ENCODE results near the gene ESRRA. TPM values are rescaled to one million over a fixed set of nuclear protein-coding genes. Genes with fewer than 3 reads are reported as not detected.

The ESRRA gene
- total and polyA plus RNA-seq, 9 of the 15 experiments (the other 6 are each of a cell fraction or from before 2014, with no cell fraction given) = 0.27 to 89.7 (median 23.7) TPM

DNA sequence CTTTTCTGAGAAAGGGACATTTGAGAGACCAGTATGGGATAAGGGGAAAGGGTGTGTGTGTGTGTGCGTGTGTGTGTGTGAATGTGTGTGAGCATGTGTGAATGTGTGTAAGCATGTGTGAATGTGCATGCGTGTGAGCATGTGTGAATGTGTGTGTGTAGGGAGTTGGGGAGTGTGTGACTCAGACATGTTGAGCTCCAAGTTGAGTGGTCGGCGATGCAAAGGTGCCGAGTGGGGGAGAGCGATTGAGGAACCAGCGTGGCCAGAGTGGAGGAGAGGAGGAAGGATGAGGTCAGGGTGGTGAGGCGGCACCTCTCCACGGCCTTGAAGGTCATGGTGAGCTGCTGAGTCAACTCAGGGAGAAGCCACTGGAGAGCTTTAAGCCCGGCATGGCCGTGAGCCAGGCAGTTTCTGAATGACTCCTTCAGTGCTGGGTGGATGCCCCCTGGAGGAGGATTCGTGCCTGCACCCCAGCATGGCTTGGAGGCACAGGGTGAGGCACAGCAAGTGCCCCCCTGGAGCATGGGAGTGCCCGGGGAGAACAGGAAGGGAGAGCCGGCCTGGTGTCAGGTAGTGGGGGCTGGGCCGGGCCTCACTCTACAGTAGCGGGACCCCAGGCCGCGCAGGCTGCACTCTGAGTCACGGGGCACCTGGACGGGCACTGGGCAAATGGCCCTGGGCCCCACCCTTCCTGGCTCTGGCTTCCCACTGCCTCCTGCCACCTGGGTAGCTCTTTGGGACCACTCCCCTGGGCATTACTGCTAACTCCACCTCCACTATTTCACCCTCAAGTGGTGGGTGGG, 26.4 kb downstream of the ESRRA start (continued):
- no peak for TF ChIP-seq CHD7 (IDR thresholded peaks at IDR 0.05; ENCODE audit: low read depth, low read length)
- no peak for TF ChIP-seq PRMT5 (CRISPR knock-in tag; IDR thresholded peaks at IDR 0.05)
- TF ChIP-seq BACH1 (tag; IDR thresholded peaks at IDR 0.05) = peak; percentile 91
- no peak for TF ChIP-seq POLR2AphosphoS5 (IDR thresholded peaks at IDR 0.05; ENCODE audit: control insufficient read depth, insufficient read depth, low read depth, low read length)
- no peak for TF ChIP-seq TCF7L2 (IDR thresholded peaks at IDR 0.05; ENCODE audit: low read depth, low read length)
- no peak for TF ChIP-seq E2F1 (CRISPR knock-in tag; IDR thresholded peaks at IDR 0.05)
- peak in 1 of 2 experiments; percentile 86; a peak in 1 of 4 replicates for TF ChIP-seq CSDE1 (IDR thresholded peaks at IDR 0.05)
- no peak for TF ChIP-seq DDX20 (tag; IDR thresholded peaks at IDR 0.05; ENCODE audit: low read depth)
- TF ChIP-seq DLX4 (CRISPR knock-in tag; IDR thresholded peaks at IDR 0.05) = no peak
- no peak for TF ChIP-seq ZNF695 (CRISPR knock-in tag; IDR thresholded peaks at IDR 0.05)
- TF ChIP-seq BCOR (IDR thresholded peaks at IDR 0.05) = peak; percentile 79
- peak; percentile 79; the same call in 1 of the 2 replicates for TF ChIP-seq TARDBP (IDR thresholded peaks at IDR 0.05)
- TF ChIP-seq, protein P1, sequence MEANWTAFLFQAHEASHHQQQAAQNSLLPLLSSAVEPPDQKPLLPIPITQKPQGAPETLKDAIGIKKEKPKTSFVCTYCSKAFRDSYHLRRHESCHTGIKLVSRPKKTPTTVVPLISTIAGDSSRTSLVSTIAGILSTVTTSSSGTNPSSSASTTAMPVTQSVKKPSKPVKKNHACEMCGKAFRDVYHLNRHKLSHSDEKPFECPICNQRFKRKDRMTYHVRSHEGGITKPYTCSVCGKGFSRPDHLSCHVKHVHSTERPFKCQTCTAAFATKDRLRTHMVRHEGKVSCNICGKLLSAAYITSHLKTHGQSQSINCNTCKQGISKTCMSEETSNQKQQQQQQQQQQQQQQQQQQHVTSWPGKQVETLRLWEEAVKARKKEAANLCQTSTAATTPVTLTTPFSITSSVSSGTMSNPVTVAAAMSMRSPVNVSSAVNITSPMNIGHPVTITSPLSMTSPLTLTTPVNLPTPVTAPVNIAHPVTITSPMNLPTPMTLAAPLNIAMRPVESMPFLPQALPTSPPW (CRISPR knock-in tag; IDR thresholded peaks at IDR 0.05) = peak; percentile 57
